GM12872 (cell line): Measurements from ENCODE around the gene PCNX2.

ENCODE experiments used
- CTCF ChIP-seq: IDR thresholded peaks from 3 replicates; pipeline ENCODE4 v1.5.1; 2011; ENCODE audit warnings: low read depth, mild to moderate bottlenecking, low read length, moderate library complexity; ENCODE audit not compliant: insufficient read depth

PCNX2 gene

GRCh38 chr1:233269656-233270055, 25.9 kb downstream of the PCNX2 start:
- no peak for TF ChIP-seq CTCF

DNA sequence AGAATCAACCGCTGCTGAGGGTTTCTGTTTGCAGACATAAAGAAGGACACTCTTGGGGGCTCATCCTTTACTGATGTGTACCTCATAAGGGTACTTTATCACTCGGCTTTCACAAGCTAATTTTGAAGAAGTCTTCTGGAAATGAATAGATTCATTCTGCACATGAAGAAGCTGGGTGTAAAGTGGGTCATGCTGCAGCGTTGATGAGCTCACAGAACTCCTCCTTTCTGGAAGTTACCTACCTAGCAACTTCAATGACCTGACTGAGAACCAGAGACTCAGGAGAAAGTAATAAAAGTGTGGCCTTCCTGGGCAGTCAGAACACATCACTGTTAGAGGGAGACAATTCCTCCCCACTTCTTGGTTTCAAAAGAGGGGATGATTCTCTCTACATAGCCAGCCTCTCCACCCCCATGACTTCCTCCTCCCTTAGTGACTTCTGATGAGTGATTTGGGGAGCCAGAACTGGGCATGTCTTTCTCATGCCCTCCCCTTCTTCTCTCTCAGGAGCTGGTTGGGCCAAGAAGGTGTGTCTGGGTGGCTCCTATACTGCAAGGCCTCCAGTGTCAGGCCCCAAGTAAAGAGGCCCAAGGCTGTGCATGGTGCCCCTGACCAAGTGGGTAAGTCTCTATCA, 27.0 kb downstream of the PCNX2 start:
- no peak for TF ChIP-seq CTCF

GRCh38 chr1:233261695-233262094, 33.8 kb downstream of the PCNX2 start:
- no peak for TF ChIP-seq CTCF

GRCh38 chr1:233261206-233261605, 34.3 kb downstream of the PCNX2 start:
- no peak for TF ChIP-seq CTCF

GRCh38 chr1:233257786-233258185, 37.7 kb downstream of the PCNX2 start:
- no peak for TF ChIP-seq CTCF

DNA sequence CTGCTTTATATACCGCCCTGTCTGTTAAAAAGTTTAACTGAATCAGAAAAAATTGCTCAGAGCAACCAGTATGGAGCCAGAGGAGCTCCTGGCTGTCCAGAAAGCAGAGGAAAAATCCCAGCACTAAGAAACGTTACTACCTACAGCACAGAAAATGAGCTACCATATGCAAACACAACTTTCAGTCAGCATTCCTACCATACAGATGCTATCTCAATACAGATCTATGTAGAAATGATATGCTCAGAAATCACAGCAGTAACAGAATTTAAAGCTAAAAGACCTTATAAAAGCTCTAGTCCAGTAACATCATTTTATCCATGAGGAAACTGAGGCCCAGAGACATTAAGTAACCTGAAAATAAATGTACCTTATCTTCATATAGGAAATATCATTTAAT, 38.7 kb downstream of the PCNX2 start:
- TF ChIP-seq CTCF, result no peak

GRCh38 chr1:233256191-233256590, 39.3 kb downstream of the PCNX2 start:
- no peak for TF ChIP-seq CTCF
